Lung (tissue), 12 donors: ENCODE results near the gene INAFM2. TPM values are rescaled to one million over a fixed set of nuclear protein-coding genes. Genes with fewer than 3 reads are reported as not detected.
A peak's percentile ranks its signal among the peaks of the same experiment; 100 is the strongest.

Source experiments
- ATAC-seq: fragments of 200-7000 bp; cut with Tn5 transposase; one replicate; pipeline ENCODE4 v1.9.1; 2020; ENCODE audit warnings: moderate number of reproducible peaks; ENCODE audit not compliant: insufficient read depth, low FRiP score
- DNase-seq, 3 donors: peaks; one replicate each; pipeline ENCODE4 v3.0.0-alpha.2; 2013 to 2017
- H3K27ac ChIP-seq, 2 donors: one replicate each; pipeline ENCODE4 v1.5.1; 2013; ENCODE audit warnings: mild to moderate bottlenecking in 2 of 2, moderate library complexity in 2 of 2, control low read depth in 1 of 2, inconsistent platforms in 1 of 2, low read depth in 1 of 2, low read length in 1 of 2
- H3K27me3 ChIP-seq, 3 donors: one replicate each; pipeline ENCODE4 v1.5.1; 2013; ENCODE audit warnings: low read length in 2 of 3; ENCODE audit not compliant: control insufficient read depth in 3 of 3, insufficient read depth in 3 of 3
- H3K36me3 ChIP-seq, 4 donors: one replicate each; pipeline ENCODE4 v1.5.1; 2013; ENCODE audit warnings: low read length in 4 of 4, mild to moderate bottlenecking in 1 of 4, moderate library complexity in 1 of 4; ENCODE audit not compliant: control insufficient read depth in 4 of 4, insufficient read depth in 4 of 4
- H3K4me1 ChIP-seq, 5 donors: one replicate each; pipeline ENCODE4 v1.5.1; 2013; ENCODE audit warnings: low read length in 5 of 5, mild to moderate bottlenecking in 2 of 5, moderate library complexity in 1 of 5; ENCODE audit not compliant: control insufficient read depth in 5 of 5, insufficient read depth in 5 of 5
- H3K4me3 ChIP-seq: one replicate; pipeline ENCODE4 v1.5.1; 2013; ENCODE audit warnings: mild to moderate bottlenecking, control low read depth, moderate library complexity
- H3K9ac ChIP-seq, 2 donors: one replicate each; pipeline ENCODE4 v1.5.1; 2013; ENCODE audit warnings: low read length in 2 of 2, control low read depth in 1 of 2; ENCODE audit not compliant: insufficient read depth in 1 of 2
- H3K9me3 ChIP-seq, 4 donors: one replicate each; pipeline ENCODE4 v1.5.1; 2013; ENCODE audit warnings: low read length in 3 of 4, mild to moderate bottlenecking in 1 of 4, moderate library complexity in 1 of 4; ENCODE audit not compliant: control insufficient read depth in 4 of 4, insufficient read depth in 3 of 4
- whole genome bisulfite sequencing, 2 donors: extraction: QIAGEN DNeasy Blood & Tissue Kit; methylation state at CpG; one replicate each; pipeline ENCODE4 v1.1.7; 2013; 5-methylcytosine and 5-hydroxymethylcytosine counted together
- polyA plus RNA-seq, 2 donors: library from polyadenylated mRNA; stranded (reverse); fragments of 200-250 nt; gene quantifications; one replicate each; pipeline ENCODE4 v1.2.1, GENCODE V29; 2013
- total RNA-seq, 2 donors: library from RNA; depleted of rRNA in 1 of 2; stranded (reverse); fragments of >200 nt in 1 of 2; gene quantifications; one replicate each; pipeline ENCODE4 v1.2.1, GENCODE V29; 2014 to 2021
- TF ChIP-seq, protein P1 (sequence below): IDR thresholded peaks from 2 replicates; pipeline ENCODE4 v1.5.1; 2012; ENCODE audit warnings: mild to moderate bottlenecking; ENCODE audit errors: control extremely low read depth, extremely low read depth
- donor health status: control.
- donor health status: control.
- donor health status: Bipolar disorder and iron deficiency.
- donor health status: healthy.
- donor health status: DM: yes; HTN: yes; CAD: no.

INAFM2 gene
- total and polyA plus RNA-seq, 4 donors = 12.8 to 31.1 (median 19.0) TPM

DNA sequence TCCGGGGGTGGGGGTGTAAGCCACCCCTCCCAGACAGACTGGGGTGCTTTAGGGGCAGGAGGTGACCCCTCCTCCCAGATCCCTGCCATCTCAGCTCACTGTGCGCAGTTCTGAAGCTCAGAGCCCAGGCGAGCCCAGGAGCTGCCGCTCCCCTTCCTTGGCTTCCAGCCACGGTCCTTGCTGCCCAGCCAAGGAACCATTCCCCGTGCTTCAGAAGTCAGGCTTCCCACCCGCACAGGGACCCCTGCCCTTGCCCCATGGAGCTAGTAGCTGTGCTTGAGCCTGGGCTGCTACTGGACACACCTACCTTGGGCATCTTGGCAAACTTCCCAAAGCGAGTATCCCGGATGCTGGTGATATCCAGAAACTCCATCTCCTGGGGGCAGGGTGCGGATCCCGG lies 20.5 kb upstream of the INAFM2 start:
- no peaks in the 10 kb centered on the region for H3K27me3 ChIP-seq
- whole genome bisulfite sequencing, 2 donors = 71 to 83% methylated on average over 11 of the region's 11 CpGs
- H3K4me1 ChIP-seq = peaks cover 0 to 18% (median 4%) of the 10 kb centered on the region in 5 donors
- peak in 1 of 3 donors; percentile 39 for DNase-seq
- H3K4me3 ChIP-seq = no peak overlapping the region
- no peak for ATAC-seq
- peaks cover 0 to 6% (median 0%) of the 10 kb centered on the region in 4 donors for H3K36me3 ChIP-seq
- H3K27ac ChIP-seq = no peak overlapping the region
- no peak overlapping the region for H3K9ac ChIP-seq
- peaks cover 0 to 2% (median 0%) of the 10 kb centered on the region in 4 donors for H3K9me3 ChIP-seq
- TF ChIP-seq, protein P1, sequence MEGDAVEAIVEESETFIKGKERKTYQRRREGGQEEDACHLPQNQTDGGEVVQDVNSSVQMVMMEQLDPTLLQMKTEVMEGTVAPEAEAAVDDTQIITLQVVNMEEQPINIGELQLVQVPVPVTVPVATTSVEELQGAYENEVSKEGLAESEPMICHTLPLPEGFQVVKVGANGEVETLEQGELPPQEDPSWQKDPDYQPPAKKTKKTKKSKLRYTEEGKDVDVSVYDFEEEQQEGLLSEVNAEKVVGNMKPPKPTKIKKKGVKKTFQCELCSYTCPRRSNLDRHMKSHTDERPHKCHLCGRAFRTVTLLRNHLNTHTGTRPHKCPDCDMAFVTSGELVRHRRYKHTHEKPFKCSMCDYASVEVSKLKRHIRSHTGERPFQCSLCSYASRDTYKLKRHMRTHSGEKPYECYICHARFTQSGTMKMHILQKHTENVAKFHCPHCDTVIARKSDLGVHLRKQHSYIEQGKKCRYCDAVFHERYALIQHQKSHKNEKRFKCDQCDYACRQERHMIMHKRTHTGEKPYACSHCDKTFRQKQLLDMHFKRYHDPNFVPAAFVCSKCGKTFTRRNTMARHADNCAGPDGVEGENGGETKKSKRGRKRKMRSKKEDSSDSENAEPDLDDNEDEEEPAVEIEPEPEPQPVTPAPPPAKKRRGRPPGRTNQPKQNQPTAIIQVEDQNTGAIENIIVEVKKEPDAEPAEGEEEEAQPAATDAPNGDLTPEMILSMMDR = no peak

DNA sequence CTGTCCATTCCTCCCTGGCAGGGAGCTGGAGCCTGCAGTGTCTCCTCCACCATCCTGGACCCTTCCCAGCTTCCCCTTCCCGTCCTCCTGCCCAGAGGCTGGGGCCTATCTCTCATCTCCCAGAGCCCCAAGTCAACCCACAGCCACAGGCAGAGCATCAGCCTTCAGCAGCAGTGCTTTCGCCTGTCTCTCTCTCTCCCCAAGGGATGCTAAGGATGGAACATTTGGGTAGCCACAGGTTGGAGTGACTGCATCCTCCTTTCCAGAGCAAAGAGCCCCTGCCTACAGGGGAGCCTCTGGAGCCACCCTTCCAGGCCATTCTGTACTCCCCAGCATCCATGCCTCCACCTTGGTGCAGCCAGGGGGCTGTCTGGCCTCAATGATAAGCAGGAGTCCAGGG lies 19.9 kb upstream of the INAFM2 start:
- no peak for DNase-seq
- Histone ChIP-seq H3K27ac (no peak overlapping the region), H3K9ac (no peak overlapping the region), H3K4me3 (no peak overlapping the region), H3K9me3 (peaks cover 0 to 2% (median 0%) of the 10 kb centered on the region in 4 donors), H3K27me3 (no peaks in the 10 kb centered on the region), H3K4me1 (peaks cover 0 to 18% (median 4%) of the 10 kb centered on the region in 5 donors), H3K36me3 (peaks cover 0 to 6% (median 0%) of the 10 kb centered on the region in 4 donors)
- TF ChIP-seq, protein P1 = no peak
- ATAC-seq = no peak
- 92 to 98% methylated on average over 2 of the region's 2 CpGs for WGBS, 2 donors

DNA sequence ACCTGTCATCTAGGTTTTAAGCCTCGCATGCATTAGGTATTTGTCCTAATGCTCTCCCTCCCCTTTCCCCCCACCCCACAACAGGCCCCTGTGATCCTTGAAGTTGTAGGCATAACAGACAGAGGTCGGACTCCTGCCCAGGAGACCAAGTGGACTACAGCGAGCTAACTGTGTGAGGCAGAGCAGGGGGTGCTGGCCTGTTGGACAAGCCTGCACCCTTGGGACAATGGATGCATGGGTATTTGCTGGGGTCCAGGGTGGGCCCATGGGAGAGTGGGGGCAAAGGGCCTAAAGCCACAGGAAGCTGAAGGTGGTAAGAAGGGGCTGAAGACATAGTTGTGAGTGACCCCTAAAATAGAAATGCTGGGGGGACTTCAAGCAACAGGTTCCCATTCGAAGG lies 18.2 kb upstream of the INAFM2 start:
- DNase-seq = no peak

More for the DNA sequence above, 18.2 kb upstream of the INAFM2 start:
- Histone ChIP-seq H3K27ac (no peak overlapping the region), H3K9ac (no peak overlapping the region), H3K4me3 (no peak overlapping the region), H3K4me1 (peaks cover 0 to 22% (median 4%) of the 10 kb centered on the region in 5 donors), H3K9me3 (peaks cover 0 to 2% (median 0%) of the 10 kb centered on the region in 4 donors), H3K27me3 (no peaks in the 10 kb centered on the region), H3K36me3 (peaks cover 0 to 6% (median 0%) of the 10 kb centered on the region in 4 donors)
- TF ChIP-seq, protein P1 = no peak
- 90 to 95% methylated on average over 4 of the region's 4 CpGs for WGBS, 2 donors
- no peak for ATAC-seq
